Natural killer cell (primary cell): ENCODE results near the gene STIL. TPM values are rescaled to one million over a fixed set of nuclear protein-coding genes. Genes with fewer than 3 reads are reported as not detected.

ENCODE experiments used
- ATAC-seq, 3 donors: fragments of 150-1000 bp in 2 of 3; fragments of 200-7000 bp in 1 of 3; cut with Tn5 transposase; 1 replicate in 1 of 3; 2 replicates in 2 of 3; pipeline ENCODE4 v1.10.0; 2021; ENCODE audit warnings: mild to moderate bottlenecking in 2 of 3, moderate library complexity in 2 of 3
- DNase-seq, 2 donors: peaks; one replicate each; pipeline versions ENCODE4 v3.0.0 to v3.0.0-alpha.2; 2013 to 2021; ENCODE audit warnings: mixed read lengths in 1 of 2
- H3K27ac ChIP-seq: one replicate; pipeline ENCODE4 v1.5.1; 2013; ENCODE audit warnings: mild to moderate bottlenecking, low read length
- H3K27me3 ChIP-seq: one replicate; pipeline ENCODE4 v1.6.1; 2013; ENCODE audit warnings: low read length; ENCODE audit not compliant: control insufficient read depth, insufficient read depth
- H3K36me3 ChIP-seq: one replicate; pipeline ENCODE4 v1.6.1; 2013; ENCODE audit warnings: low read length; ENCODE audit not compliant: control insufficient read depth, insufficient read depth
- H3K4me1 ChIP-seq: one replicate; pipeline ENCODE4 v1.6.1; 2013; ENCODE audit warnings: low read length; ENCODE audit not compliant: control insufficient read depth, insufficient read depth
- H3K4me3 ChIP-seq: one replicate; pipeline ENCODE4 v1.5.1; 2013; ENCODE audit warnings: low read length
- H3K9me3 ChIP-seq: one replicate; pipeline ENCODE4 v1.6.1; 2013; ENCODE audit warnings: low read length; ENCODE audit not compliant: control insufficient read depth, insufficient read depth
- H3K27ac Mint-ChIP-seq, 2 donors: one replicate each; pipeline ENCODE4 v1.8.0; 2022; ENCODE audit warnings: mild to moderate bottlenecking in 2 of 2, mixed read lengths in 2 of 2, moderate library complexity in 1 of 2
- H3K27me3 Mint-ChIP-seq, 2 donors: one replicate each; pipeline ENCODE4 v1.8.0; 2022; ENCODE audit warnings: low read depth in 2 of 2, mixed read lengths in 2 of 2
- H3K36me3 Mint-ChIP-seq: one replicate; pipeline ENCODE4 v1.8.0; 2022; ENCODE audit warnings: mixed read lengths
- H3K4me1 Mint-ChIP-seq, 2 donors: one replicate each; pipeline ENCODE4 v1.8.0; 2022; ENCODE audit warnings: mixed read lengths in 2 of 2
- H3K4me3 Mint-ChIP-seq: one replicate; pipeline ENCODE4 v1.8.0; 2022; ENCODE audit warnings: mild to moderate bottlenecking, moderate library complexity, mixed read lengths
- H3K9me3 Mint-ChIP-seq, 2 donors: one replicate each; pipeline ENCODE4 v1.8.0; 2022; ENCODE audit warnings: mixed read lengths in 2 of 2
- CTCF ChIP-seq: fragments of 200-600 bp; IDR thresholded peaks from one replicate; pipeline ENCODE4 v1.8.0; 2022; ENCODE audit warnings: antibody characterized with exemption
- WGBS: methylation state at CpG from one replicate; pipeline ENCODE4 v1.1.7; 2013; ENCODE audit warnings: missing lambda C conversion rate; ENCODE audit not compliant: insufficient coverage; 5-methylcytosine and 5-hydroxymethylcytosine counted together
- intact Hi-C: fragments of 100-400 bp; cut with micrococcal nuclease; formaldehyde crosslinking; loops from one replicate; pipeline ENCODE4 v1.14.2; 2022
- total RNA-seq, 4 donors: library from RNA; stranded (reverse); fragments of 120-200 nt in 1 of 4; gene quantifications; one replicate each; pipeline versions ENCODE4 v1.2.3 to v1.2.4, GENCODE V29; 2013 to 2022

STIL gene
- total RNA-seq, 3 donors from 2014 or later (not counting 1 experiment from before 2014, with no cell fraction given), result 2.1 to 2.9 (median 2.4) TPM

DNA sequence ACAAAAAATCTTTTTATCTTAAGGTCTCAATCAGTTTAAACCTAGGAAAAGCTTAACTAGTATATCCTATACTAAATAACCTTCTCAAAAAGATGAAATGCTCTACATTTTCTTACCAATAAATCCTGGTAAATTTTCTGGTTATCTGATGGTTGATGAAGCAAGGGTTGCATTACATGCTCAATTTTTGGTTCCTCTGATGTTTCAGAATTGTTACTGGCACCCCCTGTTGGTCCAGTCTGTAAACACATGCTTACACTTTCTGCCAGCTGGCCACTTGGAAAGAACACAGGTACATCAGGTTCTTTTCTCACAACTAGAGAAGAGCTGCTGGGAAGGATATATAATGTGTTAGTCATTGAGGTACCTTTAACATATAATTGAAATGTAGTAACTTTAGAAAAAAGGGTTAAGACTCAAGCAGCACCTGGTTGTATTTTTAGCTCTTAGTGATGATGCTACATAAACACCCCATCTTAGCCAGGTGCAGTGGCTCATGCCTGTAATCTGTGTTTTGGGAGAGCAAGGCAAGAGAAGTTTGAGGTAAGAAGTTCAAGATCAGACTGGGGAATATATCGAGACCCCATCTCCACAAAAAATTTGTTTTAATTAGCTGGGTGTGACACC, 51.0 kb downstream of the STIL start:
- Histone ChIP-seq H3K27me3 (no peaks in the 10 kb centered on the region), H3K4me3 (no peak overlapping the region), H3K9me3 (no peaks in the 10 kb centered on the region), H3K36me3 (no peaks in the 10 kb centered on the region), H3K27ac (no peak overlapping the region), H3K4me1 (no peaks in the 10 kb centered on the region)
- no peaks in the 10 kb centered on the region for H3K36me3 Mint-ChIP-seq
- ATAC-seq (peak in 2 of 3 donors; percentile 54 to 64), DNase-seq (peak in 1 of 2 donors; percentile 59)
- no peak overlapping the region for H3K27ac Mint-ChIP-seq
- intact Hi-C loops, result no loop called here
- peak; percentile 61 for TF ChIP-seq CTCF
- no peaks in the 10 kb centered on the region for H3K9me3 Mint-ChIP-seq
- WGBS, result 100% methylated on average over 1 of the region's 1 CpG
- no peaks in the 10 kb centered on the region for H3K27me3 Mint-ChIP-seq
- H3K4me3 Mint-ChIP-seq, result no peak overlapping the region
- no peaks in the 10 kb centered on the region for H3K4me1 Mint-ChIP-seq

- Mint-ChIP-seq H3K27ac (no peak overlapping the region), H3K4me1 (no peaks in the 10 kb centered on the region), H3K36me3 (no peaks in the 10 kb centered on the region), H3K27me3 (no peaks in the 10 kb centered on the region), H3K9me3 (no peaks in the 10 kb centered on the region), H3K4me3 (no peak overlapping the region)
- H3K27ac ChIP-seq, result no peak overlapping the region
- ATAC-seq (no peak), DNase-seq (no peak)
- no peaks in the 10 kb centered on the region for H3K4me1 ChIP-seq
- TF ChIP-seq CTCF, result no peak
- 66% methylated on average over 2 of the region's 2 CpGs for WGBS
- H3K27me3 ChIP-seq, result no peaks in the 10 kb centered on the region
- no peaks in the 10 kb centered on the region for H3K36me3 ChIP-seq
- H3K4me3 ChIP-seq, result no peak overlapping the region
- no peaks in the 10 kb centered on the region for H3K9me3 ChIP-seq
- intact Hi-C loops, result no loop called here
Observed at GRCh38 chr1:47257224-47257623, 56.7 kb downstream of the STIL start.

DNA sequence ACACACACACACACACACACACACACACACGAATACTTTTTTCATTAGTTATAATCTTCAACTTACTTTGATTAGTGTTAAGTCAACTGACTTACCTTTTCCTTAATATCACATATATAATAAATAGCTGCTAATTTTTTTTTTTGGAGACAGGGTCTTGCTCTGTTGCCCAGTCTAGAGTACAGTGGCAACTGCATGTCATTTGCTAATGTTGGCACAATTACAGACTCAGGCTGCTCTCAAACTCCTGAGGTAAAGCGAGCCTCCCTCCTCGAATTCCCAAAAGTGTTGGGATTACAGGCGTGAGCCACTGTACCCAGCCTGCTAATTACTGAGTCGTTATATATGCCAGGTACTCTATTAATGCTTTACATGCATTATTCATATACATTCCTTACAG, 61.2 kb downstream of the STIL start:
- no peak for DNase-seq
- H3K27ac Mint-ChIP-seq, result no peak overlapping the region
- ATAC-seq, result no peak
- Histone ChIP-seq H3K4me3 (no peak overlapping the region), H3K27me3 (no peaks in the 10 kb centered on the region), H3K27ac (no peak overlapping the region), H3K9me3 (no peaks in the 10 kb centered on the region), H3K4me1 (no peaks in the 10 kb centered on the region), H3K36me3 (no peaks in the 10 kb centered on the region)
- H3K9me3 Mint-ChIP-seq, result no peaks in the 10 kb centered on the region
- H3K4me3 Mint-ChIP-seq, result no peak overlapping the region
- H3K36me3 Mint-ChIP-seq, result no peaks in the 10 kb centered on the region
- 92% methylated on average over 5 of the region's 5 CpGs for WGBS
- no peaks in the 10 kb centered on the region for H3K27me3 Mint-ChIP-seq
- TF ChIP-seq CTCF, result no peak
- H3K4me1 Mint-ChIP-seq, result no peaks in the 10 kb centered on the region
- intact Hi-C loops, result no loop called here

DNA sequence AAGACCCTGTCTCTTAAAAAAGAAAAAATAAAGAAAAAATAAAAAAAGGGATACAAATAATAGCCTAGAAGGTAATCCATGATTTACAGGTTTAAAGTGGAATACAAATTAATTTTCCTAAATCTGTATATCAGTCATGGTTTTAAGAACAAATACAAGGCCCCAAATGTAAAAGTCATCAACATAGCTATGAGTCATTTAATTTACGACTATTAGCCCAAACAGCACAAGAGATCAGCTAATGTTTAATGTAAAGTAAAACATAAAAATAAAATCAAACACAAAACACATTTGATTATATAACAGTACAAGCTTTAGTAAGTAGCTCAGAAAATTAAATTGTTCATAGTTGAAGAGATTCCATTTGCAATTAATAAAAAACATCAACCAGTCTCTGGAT, 61.6 kb downstream of the STIL start:
- Mint-ChIP-seq H3K9me3 (no peaks in the 10 kb centered on the region), H3K4me3 (no peak overlapping the region), H3K27me3 (no peaks in the 10 kb centered on the region), H3K4me1 (no peaks in the 10 kb centered on the region), H3K36me3 (no peaks in the 10 kb centered on the region), H3K27ac (no peak overlapping the region)
- no peaks in the 10 kb centered on the region for H3K27me3 ChIP-seq
- no peak overlapping the region for H3K4me3 ChIP-seq
- WGBS, result no CpG with 5 or more reads among the region's 1 CpG
- no peaks in the 10 kb centered on the region for H3K9me3 ChIP-seq
- TF ChIP-seq CTCF, result no peak
- intact Hi-C loops, result no loop called here
- H3K4me1 ChIP-seq, result no peaks in the 10 kb centered on the region
- no peaks in the 10 kb centered on the region for H3K36me3 ChIP-seq
- DNase-seq, result no peak
- H3K27ac ChIP-seq, result no peak overlapping the region
- no peak for ATAC-seq
